K562 (cell line): Measurements from ENCODE around the gene SCGB2B2. TPM values are rescaled to one million over a fixed set of nuclear protein-coding genes. Genes with fewer than 3 reads are reported as not detected.

Experiments
- ATAC-seq: fragments of 200-7000 bp; cut with Tn5 transposase; 3 replicates; pipeline ENCODE4 v1.9.1; 2020; ENCODE audit warnings: moderate library complexity
- BruUV-seq: library from RNA; stranded (reverse); fragments of 400-500 nt; replicated peaks from 2 replicates; lab custom pipeline; 2021; lab: Mats Ljungman, UMichigan
- CTCF ChIA-PET: fragments of 300-600 bp; formaldehyde crosslinking; extraction: SDS; loops from one replicate; lab custom pipeline; 2021; ENCODE audit warnings: low intra/inter-chr PET ratio; lab: Yijun Ruan, JAX
- POLR2A ChIA-PET: fragments of 300-600, 350-650 bp; sonication (Branson Sonifier 250); formaldehyde crosslinking; extraction: SDS; loops from one replicate; lab custom pipeline; 2021; ENCODE audit warnings: antibody characterized with exemption, inconsistent platforms; lab: Yijun Ruan, JAX
- DNase-seq, 4 experiments: peaks; one replicate each; pipeline versions ENCODE4 v3.0.0 to v3.0.0-alpha.2; 2011 to 2018; ENCODE audit warnings: low spot score in 3 of 4, mixed read lengths in 3 of 4; ENCODE audit errors: extremely low read depth in 1 of 4
- FAIRE-seq: peaks from 2 replicates; lab custom pipeline; 2011; peaks lifted over from hg19 to GRCh38; lab: Jason Lieb, UNC
- H2AFZ ChIP-seq: 2 replicates; pipeline ENCODE4 v1.6.0; 2011; ENCODE audit warnings: low read depth, low read length, control low read depth, inconsistent platforms
- H3K27ac ChIP-seq: fragments of 200-600 bp; 3 replicates; pipeline ENCODE4 v1.8.0; 2011; ENCODE audit warnings: low read depth, mild to moderate bottlenecking, control low read depth, inconsistent platforms, low read length, moderate library complexity, mixed read lengths; ENCODE audit errors: extremely low read depth
- H3K27me3 ChIP-seq, 2 experiments: fragments of 300-600 bp in 1 of 2; 2 replicates in 1 of 2; 3 replicates in 1 of 2; pipeline versions ENCODE4 v1.6.0 to v1.8.0; 2011; ENCODE audit warnings: inconsistent platforms in 2 of 2, low read length in 2 of 2, mild to moderate bottlenecking in 1 of 2, mixed read lengths in 1 of 2, moderate library complexity in 1 of 2; ENCODE audit not compliant: control insufficient read depth in 2 of 2, insufficient read depth in 2 of 2
- H3K36me3 ChIP-seq: fragments of 300-600 bp; 3 replicates; pipeline ENCODE4 v1.8.0; 2011; ENCODE audit warnings: mild to moderate bottlenecking, low read length, inconsistent platforms; ENCODE audit not compliant: control insufficient read depth, insufficient read depth
- H3K4me1 ChIP-seq, 2 experiments: fragments of 200-600 bp in 1 of 2; replicated peaks in 1 of 2; 2 replicates in 1 of 2; 3 replicates in 1 of 2; pipeline versions ENCODE4 v1.5.1 to v1.8.0; 2011; ENCODE audit warnings: inconsistent platforms in 2 of 2, low read length in 2 of 2, mild to moderate bottlenecking in 1 of 2, mixed read lengths in 1 of 2, moderate library complexity in 1 of 2; ENCODE audit not compliant: control insufficient read depth in 2 of 2, insufficient read depth in 2 of 2
- H3K4me2 ChIP-seq: 2 replicates; pipeline ENCODE4 v1.6.1; 2011; ENCODE audit warnings: low read length, control low read depth, inconsistent platforms, mixed read lengths; ENCODE audit not compliant: insufficient read depth
- H3K4me3 ChIP-seq: fragments of 200-600 bp; sonication (generic), shearing (Covaris generic); 2 replicates; pipeline ENCODE4 v1.5.1; 2016; ENCODE audit warnings: control low read depth, inconsistent platforms
- H3K79me2 ChIP-seq: fragments of 200-600 bp; 3 replicates; pipeline ENCODE4 v1.8.0; 2011; ENCODE audit warnings: low read length, inconsistent platforms; ENCODE audit not compliant: control insufficient read depth, insufficient read depth
- H3K9ac ChIP-seq, 2 experiments: 2 replicates each; pipeline versions ENCODE4 v1.6.0 to v1.6.1; 2011; ENCODE audit warnings: low read depth in 2 of 2, low read length in 2 of 2, control low read depth in 1 of 2, inconsistent platforms in 1 of 2, mild to moderate bottlenecking in 1 of 2, mixed read lengths in 1 of 2; ENCODE audit not compliant: insufficient read depth in 1 of 2
- H3K9me1 ChIP-seq: one replicate; pipeline ENCODE4 v1.6.0; 2011; ENCODE audit warnings: inconsistent platforms, mild to moderate bottlenecking, low read length, moderate library complexity; ENCODE audit not compliant: control insufficient read depth, insufficient read depth
- H3K9me3 ChIP-seq: replicated peaks from 2 replicates; pipeline ENCODE4 v1.5.1; 2011; ENCODE audit warnings: low read depth, low read length, inconsistent platforms; ENCODE audit not compliant: control insufficient read depth, insufficient read depth
- H4K20me1 ChIP-seq: replicated peaks from 2 replicates; pipeline ENCODE4 v1.6.1; 2011; ENCODE audit warnings: low read length, inconsistent platforms, mixed read lengths; ENCODE audit not compliant: control insufficient read depth, insufficient read depth
- NFE2L1 ChIP-seq: fragments of 450-650 bp; IDR thresholded peaks from 2 replicates; pipeline ENCODE4 v1.6.1; 2016; ENCODE audit warnings: missing genetic modification characterization, low read depth, mild to moderate bottlenecking, missing compliant biosample characterization, moderate library complexity, borderline replicate concordance
- PATZ1 ChIP-seq: fragments of 250-450 bp; sonication (Bioruptor Pico); IDR thresholded peaks from 2 replicates; pipeline ENCODE4 v1.5.0; 2020; ENCODE audit warnings: mild to moderate bottlenecking, borderline replicate concordance
- YY1 ChIP-seq, 3 experiments: IDR thresholded peaks; 2 replicates each; pipeline ENCODE4 v1.6.1; 2011; ENCODE audit warnings: low read length in 2 of 3, mild to moderate bottlenecking in 2 of 3, moderate library complexity in 2 of 3, borderline replicate concordance in 1 of 3, control low read depth in 1 of 3, low read depth in 1 of 3; ENCODE audit not compliant: insufficient read depth in 3 of 3, insufficient replicate concordance in 2 of 3, control insufficient read depth in 1 of 3, insufficient read length in 1 of 3; ENCODE audit errors: extremely low read depth in 1 of 3
- WGBS: fragments of 100-300 bp; shearing (Covaris generic); methylation state at CpG from one replicate; pipeline ENCODE4 v1.1.6; 2016; ENCODE audit warnings: low coverage, mixed read lengths; ENCODE audit not compliant: insufficient coverage; ENCODE audit errors: missing lambda C conversion rate; 5-methylcytosine and 5-hydroxymethylcytosine counted together
- in situ Hi-C: fragments of 300-500 bp; cut with MboI; formaldehyde crosslinking; loops from 4 replicates; pipeline ENCODE4 v1.15.0; 2018; ENCODE audit warnings: inconsistent platforms, mixed read lengths
- intact Hi-C: fragments of 100-400 bp; cut with micrococcal nuclease; formaldehyde crosslinking; loops from 2 replicates; pipeline ENCODE4 v1.14.2; 2022
- polyA plus RNA-seq, 8 experiments: library from polyadenylated mRNA; depleted of rRNA in 4 of 8; stranded (reverse) in 5 of 8; unstranded in 3 of 8; fragments of >200 nt; fragmentation: Nextera tagmentation in 2 of 8; fragmentation: Illumina TruSeq in 1 of 8; extraction: Ambion mirVana in 2 of 8; extraction: Trizol in 1 of 8; gene quantifications; 2 replicates each; pipeline versions ENCODE4 v1.2.1 to v1.2.3, GENCODE V29; 2011 to 2014; ENCODE audit warnings: inconsistent platforms in 1 of 8, missing spikeins in 1 of 8
- total RNA-seq, 7 experiments: library from RNA; depleted of rRNA in 6 of 7; stranded (reverse); fragments of >200 nt in 6 of 7; fragmentation: Illumina TruSeq in 2 of 7; extraction: Trizol in 2 of 7; gene quantifications; 2 replicates each; pipeline versions ENCODE4 v1.2.1 to v1.2.3, GENCODE V29; 2011 to 2021; ENCODE audit warnings: low replicate concordance in 1 of 7

SCGB2B2 gene
- total and polyA plus RNA-seq, 9 of the 15 experiments (the other 6 are each of a cell fraction or from before 2014, with no cell fraction given), result not detected

GRCh38 chr19:34678085-34678412 lies 1.1 kb upstream of the SCGB2B2 start:
- Histone ChIP-seq H3K9ac (no peak overlapping the region), H3K36me3 (no peaks in the 10 kb centered on the region), H3K4me3 (no peak overlapping the region), H3K27ac (no peak overlapping the region), H2AFZ (no peak overlapping the region), H3K9me1 (no peaks in the 10 kb centered on the region), H3K27me3 (peaks cover 0 to 15% of the 10 kb centered on the region in 2 experiments; a peak in 2 of 5 replicates), H3K4me1 (peaks cover 0 to 6% of the 10 kb centered on the region in 2 experiments; a peak in 1 of 5 replicates), H4K20me1 (no peaks in the 10 kb centered on the region), H3K79me2 (no peaks in the 10 kb centered on the region), H3K9me3 (no peaks in the 10 kb centered on the region), H3K4me2 (no peak overlapping the region)
- no TSS peak for BruUV-seq
- ChIA-PET CTCF (no interaction called here), POLR2A (interaction anchor here (0.6 kb wide), 1 partner anchor 311 kb away, joined by 3 read pairs; no protein-coding TSS in a partner anchor)
- 44% methylated on average over 20 of the region's 20 CpGs for WGBS
- intact Hi-C loops (no loop called here), in situ Hi-C loops (no loop called here)
- FAIRE-seq (no peak), ATAC-seq (no peak), DNase-seq (no peak)
- TF ChIP-seq NFE2L1 (tag) (no peak), YY1 (IDR thresholded peaks at IDR 0.05; ENCODE audit: borderline replicate concordance in 1 of 3, control insufficient read depth in 1 of 3, extremely low read depth in 1 of 3, insufficient read depth in 3 of 3, insufficient read length in 1 of 3, insufficient replicate concordance in 2 of 3, low read depth in 1 of 3, low read length in 2 of 3) (no peak), PATZ1 (CRISPR knock-in tag) (no peak)
